Stomach (tissue), 4 donors: ENCODE data around the gene TBCCD1.

Experiments
- CTCF ChIP-seq, 7 experiments: fragments of 450-650 bp in 4 of 7; fragments of 200-600 bp in 3 of 7; sonication (generic) in 3 of 7; IDR thresholded peaks; one replicate each; pipeline ENCODE4 v1.5.1; 2016 to 2019; ENCODE audit warnings: antibody characterized with exemption in 7 of 7, control low read depth in 2 of 7, mild to moderate bottlenecking in 1 of 7
- EP300 ChIP-seq: sonication (generic); formaldehyde crosslinking; IDR thresholded peaks from one replicate; pipeline ENCODE4 v1.6.1; 2017; ENCODE audit warnings: antibody characterized with exemption
- POLR2A ChIP-seq, 4 donors: fragments of 450-650 bp; IDR thresholded peaks; one replicate each; pipeline ENCODE4 v1.6.1; 2016; ENCODE audit warnings: antibody characterized with exemption in 4 of 4, control low read depth in 2 of 4, mild to moderate bottlenecking in 1 of 4, moderate library complexity in 1 of 4
- POLR2AphosphoS5 ChIP-seq, 3 donors: sonication (generic); formaldehyde crosslinking; IDR thresholded peaks; one replicate each; pipeline ENCODE4 v1.6.1; 2016; ENCODE audit warnings: antibody characterized with exemption in 3 of 3

- TF ChIP-seq CTCF (IDR thresholded peaks at IDR 0.05) (no peak), POLR2A (IDR thresholded peaks at IDR 0.05) (no peak), POLR2AphosphoS5 (IDR thresholded peaks at IDR 0.05) (no peak), EP300 (no peak)
Measured at GRCh38 chr3:186538779-186539178, 28.4 kb downstream of the TBCCD1 start.
